Activated B cell treated with CpG ODN at 0.5 μM for 24 hours (primary cell): ENCODE results near the gene ITSN1. TPM values are rescaled to one million over a fixed set of nuclear protein-coding genes. Genes with fewer than 3 reads are reported as not detected.

Experiments used
- ATAC-seq: fragments of 200-7000 bp; cut with Tn5 transposase; one replicate; pipeline ENCODE4 v1.10.0; 2021; ENCODE audit warnings: low read depth, mild to moderate bottlenecking, moderate library complexity
- CTCF ChIA-PET: fragments of 350-600 bp; sonication (Branson Sonifier 250); formaldehyde crosslinking; loops from one replicate; lab custom pipeline; 2021; ENCODE audit warnings: antibody characterized with exemption; lab: Charles Lee
- POLR2A ChIA-PET: fragments of 350-600 bp; sonication (Branson Sonifier 250); formaldehyde crosslinking; loops from one replicate; lab custom pipeline; 2021; ENCODE audit warnings: antibody characterized with exemption; lab: Charles Lee
- DNase-seq: peaks from one replicate; pipeline ENCODE4 v3.0.0; 2022
- H3K27ac Mint-ChIP-seq: one replicate; pipeline ENCODE4 v1.8.0; 2020; ENCODE audit warnings: mixed read lengths
- H3K27me3 Mint-ChIP-seq: one replicate; pipeline ENCODE4 v1.8.0; 2021; ENCODE audit warnings: mixed read lengths
- H3K36me3 Mint-ChIP-seq: one replicate; pipeline ENCODE4 v1.8.0; 2021; ENCODE audit warnings: low read depth, mixed read lengths
- H3K4me1 Mint-ChIP-seq: one replicate; pipeline ENCODE4 v1.8.0; 2021; ENCODE audit warnings: mixed read lengths
- H3K4me3 Mint-ChIP-seq: one replicate; pipeline ENCODE4 v1.8.0; 2020; ENCODE audit warnings: mild to moderate bottlenecking, mixed read lengths
- H3K9me3 Mint-ChIP-seq: one replicate; pipeline ENCODE4 v1.8.0; 2020; ENCODE audit warnings: mixed read lengths
- intact Hi-C: fragments of 100-400 bp; cut with micrococcal nuclease; formaldehyde crosslinking; loops from one replicate; pipeline ENCODE4 v1.15.1; 2024
- total RNA-seq: library from RNA; stranded (reverse); gene quantifications from 2 replicates; pipeline ENCODE4 v1.2.3, GENCODE V29; 2022
- TF ChIP-seq, protein P1 (sequence below): fragments of 200-600 bp; IDR thresholded peaks from one replicate; pipeline ENCODE4 v1.8.0; 2022; ENCODE audit warnings: antibody characterized with exemption, mild to moderate bottlenecking

Gene ITSN1
- total RNA-seq, 1 donor from 2014 or later, result 2.9 TPM

DNA sequence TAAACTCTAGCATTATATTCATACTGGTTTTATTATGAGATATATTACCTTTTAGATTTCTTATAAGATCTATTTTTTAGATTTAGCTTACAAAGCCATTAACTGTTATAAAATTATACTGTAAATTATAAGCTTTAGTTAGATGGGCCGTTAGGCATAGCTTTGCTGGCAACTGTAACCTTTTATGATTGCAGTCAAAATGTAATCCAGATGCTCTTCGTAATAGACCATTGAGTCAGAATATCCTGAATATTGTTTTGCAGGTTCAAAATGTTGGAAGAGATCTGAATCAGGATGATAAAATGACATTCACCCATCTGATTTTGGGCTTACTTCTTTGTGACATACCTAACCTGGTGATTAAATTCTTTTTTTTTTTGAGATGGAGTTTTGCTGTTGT lies 20.9 kb downstream of the ITSN1 start:
- TF ChIP-seq, protein P1, sequence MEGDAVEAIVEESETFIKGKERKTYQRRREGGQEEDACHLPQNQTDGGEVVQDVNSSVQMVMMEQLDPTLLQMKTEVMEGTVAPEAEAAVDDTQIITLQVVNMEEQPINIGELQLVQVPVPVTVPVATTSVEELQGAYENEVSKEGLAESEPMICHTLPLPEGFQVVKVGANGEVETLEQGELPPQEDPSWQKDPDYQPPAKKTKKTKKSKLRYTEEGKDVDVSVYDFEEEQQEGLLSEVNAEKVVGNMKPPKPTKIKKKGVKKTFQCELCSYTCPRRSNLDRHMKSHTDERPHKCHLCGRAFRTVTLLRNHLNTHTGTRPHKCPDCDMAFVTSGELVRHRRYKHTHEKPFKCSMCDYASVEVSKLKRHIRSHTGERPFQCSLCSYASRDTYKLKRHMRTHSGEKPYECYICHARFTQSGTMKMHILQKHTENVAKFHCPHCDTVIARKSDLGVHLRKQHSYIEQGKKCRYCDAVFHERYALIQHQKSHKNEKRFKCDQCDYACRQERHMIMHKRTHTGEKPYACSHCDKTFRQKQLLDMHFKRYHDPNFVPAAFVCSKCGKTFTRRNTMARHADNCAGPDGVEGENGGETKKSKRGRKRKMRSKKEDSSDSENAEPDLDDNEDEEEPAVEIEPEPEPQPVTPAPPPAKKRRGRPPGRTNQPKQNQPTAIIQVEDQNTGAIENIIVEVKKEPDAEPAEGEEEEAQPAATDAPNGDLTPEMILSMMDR, result no peak
- H3K36me3 Mint-ChIP-seq, result no peaks in the 10 kb centered on the region
- ChIA-PET POLR2A (no interaction called here), CTCF (no interaction called here)
- DNase-seq (no peak), ATAC-seq (no peak)
- no peaks in the 10 kb centered on the region for H3K9me3 Mint-ChIP-seq
- H3K4me1 Mint-ChIP-seq, result no peaks in the 10 kb centered on the region
- no peak overlapping the region for H3K27ac Mint-ChIP-seq
- intact Hi-C loops, result no loop called here
- peaks cover 2% of the 10 kb centered on the region for H3K27me3 Mint-ChIP-seq
- H3K4me3 Mint-ChIP-seq, result no peak overlapping the region

DNA sequence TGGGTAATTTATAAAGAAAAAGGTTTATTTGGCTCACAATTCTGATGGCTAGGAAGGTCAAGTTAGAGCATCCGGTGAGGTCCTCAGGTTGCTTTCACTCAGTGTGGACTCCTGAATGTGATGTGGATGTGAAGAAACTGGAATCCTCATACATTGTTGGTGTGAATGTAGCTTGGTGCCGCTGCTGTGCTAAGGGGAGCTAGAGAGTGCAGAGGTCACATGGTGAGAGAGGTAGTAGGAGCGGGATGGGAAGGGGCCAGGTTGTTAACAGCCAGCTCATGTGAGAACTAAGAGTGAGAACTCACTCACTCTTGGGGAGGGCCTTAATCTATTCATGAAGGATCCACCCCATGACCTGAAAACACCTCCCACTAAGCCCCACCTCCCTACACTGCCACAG lies 21.8 kb downstream of the ITSN1 start:
- CTCF ChIA-PET, result no interaction called here
- Mint-ChIP-seq H3K9me3 (no peaks in the 10 kb centered on the region), H3K4me1 (no peaks in the 10 kb centered on the region), H3K36me3 (no peaks in the 10 kb centered on the region), H3K4me3 (no peak overlapping the region), H3K27me3 (peaks cover 5% of the 10 kb centered on the region), H3K27ac (no peak overlapping the region)
- POLR2A ChIA-PET, result no interaction called here
- intact Hi-C loops, result no loop called here
- no peak for DNase-seq
- ATAC-seq, result no peak
- TF ChIP-seq, protein P1, result no peak

DNA sequence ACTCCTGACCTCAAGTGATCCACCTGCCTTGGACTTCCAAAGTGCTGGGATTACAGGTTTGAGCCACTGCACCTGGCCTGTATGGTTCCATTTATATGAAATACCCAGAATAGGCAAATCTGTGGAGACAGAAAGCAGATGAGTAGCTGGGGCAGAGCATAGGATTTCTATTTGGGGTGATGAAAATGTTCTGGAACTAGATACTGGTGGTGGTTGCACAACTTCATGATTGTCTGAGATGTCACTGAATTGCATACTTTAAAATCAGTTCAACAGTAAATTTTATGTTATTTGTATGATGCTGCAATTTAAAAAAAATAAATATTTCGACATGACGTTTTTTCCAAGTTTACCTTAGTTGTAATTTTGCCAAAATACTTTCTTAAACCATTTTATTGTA lies 23.9 kb downstream of the ITSN1 start:
- ChIA-PET POLR2A (no interaction called here), CTCF (no interaction called here)
- Mint-ChIP-seq H3K9me3 (no peaks in the 10 kb centered on the region), H3K27ac (no peak overlapping the region), H3K4me3 (no peak overlapping the region), H3K36me3 (no peaks in the 10 kb centered on the region), H3K4me1 (no peaks in the 10 kb centered on the region), H3K27me3 (peaks cover 5% of the 10 kb centered on the region)
- TF ChIP-seq, protein P1, result no peak
- ATAC-seq, result no peak
- intact Hi-C loops, result no loop called here
- DNase-seq, result no peak

DNA sequence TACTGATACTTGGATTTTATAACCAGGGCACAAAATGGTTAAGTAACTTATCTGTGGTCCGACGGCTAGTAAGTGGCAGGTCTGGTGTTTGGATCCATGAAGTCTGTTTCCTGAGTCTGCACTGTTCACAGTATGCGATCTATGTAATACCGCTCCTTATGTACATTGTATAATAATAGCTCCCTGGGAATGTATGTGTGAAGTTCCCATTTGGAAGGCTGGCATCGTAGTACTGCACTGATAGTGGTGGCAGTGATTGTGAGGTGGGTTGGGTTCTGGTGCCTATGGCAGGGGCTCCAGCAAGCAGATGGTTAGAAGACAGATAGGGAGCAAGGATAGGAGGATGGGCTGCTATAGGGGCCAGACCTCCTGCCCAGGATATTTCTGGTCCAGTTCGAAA lies 25.3 kb downstream of the ITSN1 start:
- Mint-ChIP-seq H3K27me3 (peaks cover 7% of the 10 kb centered on the region), H3K4me1 (no peaks in the 10 kb centered on the region), H3K9me3 (no peaks in the 10 kb centered on the region), H3K4me3 (no peak overlapping the region), H3K36me3 (no peaks in the 10 kb centered on the region), H3K27ac (no peak overlapping the region)
- ChIA-PET CTCF (no interaction called here), POLR2A (no interaction called here)
- TF ChIP-seq, protein P1, result no peak
- ATAC-seq (no peak), DNase-seq (no peak)
- intact Hi-C loops, result no loop called here

DNA sequence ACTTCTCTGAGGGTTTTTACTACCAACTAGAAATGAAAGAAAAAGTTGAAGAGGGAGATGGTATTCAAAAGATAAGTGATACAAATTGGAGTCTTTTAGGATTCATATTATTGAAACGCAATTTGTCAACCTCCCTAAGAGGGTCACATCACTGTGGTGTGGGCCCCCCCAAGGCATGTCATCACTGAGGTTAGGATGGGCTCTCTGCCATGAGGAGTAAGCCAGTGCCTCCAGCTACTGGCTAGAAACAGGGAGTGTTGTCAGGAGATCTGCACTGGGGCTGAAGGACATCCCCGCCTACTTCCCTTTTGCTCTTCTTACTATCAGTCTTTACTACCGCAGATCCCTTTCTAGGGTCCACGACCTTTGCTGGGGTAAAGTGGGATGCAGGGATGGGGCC lies 25.9 kb downstream of the ITSN1 start:
- CTCF ChIA-PET, result no interaction called here
- POLR2A ChIA-PET, result no interaction called here
- no peaks in the 10 kb centered on the region for H3K36me3 Mint-ChIP-seq
- H3K27me3 Mint-ChIP-seq, result peaks cover 7% of the 10 kb centered on the region
- H3K4me3 Mint-ChIP-seq, result no peak overlapping the region
- no peaks in the 10 kb centered on the region for H3K9me3 Mint-ChIP-seq
- no peak overlapping the region for H3K27ac Mint-ChIP-seq
- DNase-seq (no peak), ATAC-seq (no peak)
- no peaks in the 10 kb centered on the region for H3K4me1 Mint-ChIP-seq
- intact Hi-C loops, result no loop called here
- TF ChIP-seq, protein P1, result no peak
